Lower lobe of right lung (tissue), 2 donors: ENCODE measurements around the gene NOTCH4. TPM values are rescaled to one million over a fixed set of nuclear protein-coding genes. Genes with fewer than 3 reads are reported as not detected.

ENCODE experiments used
- ATAC-seq, 2 donors: fragments of 200-7000 bp; cut with Tn5 transposase; one replicate each; pipeline ENCODE4 v1.9.1; 2020 to 2022; ENCODE audit warnings: mild to moderate bottlenecking in 2 of 2, moderate library complexity in 2 of 2
- DNase-seq: peaks from one replicate; pipeline ENCODE4 v3.0.0-alpha.2; 2020
- H3K27ac ChIP-seq: fragments of 200-600 bp; one replicate; pipeline ENCODE4 v1.8.0; 2022
- H3K27me3 ChIP-seq: fragments of 200-600 bp; one replicate; pipeline ENCODE4 v1.8.0; 2022; ENCODE audit warnings: low read depth
- H3K36me3 ChIP-seq: fragments of 200-600 bp; one replicate; pipeline ENCODE4 v1.8.0; 2022; ENCODE audit warnings: mild to moderate bottlenecking
- H3K4me1 ChIP-seq: fragments of 200-600 bp; one replicate; pipeline ENCODE4 v1.8.0; 2022
- H3K4me3 ChIP-seq: fragments of 200-600 bp; one replicate; pipeline ENCODE4 v1.8.0; 2022; ENCODE audit warnings: mild to moderate bottlenecking
- H3K9me3 ChIP-seq: fragments of 200-600 bp; one replicate; pipeline ENCODE4 v1.8.0; 2022
- CTCF ChIP-seq: fragments of 200-600 bp; IDR thresholded peaks from one replicate; pipeline ENCODE4 v1.8.0; 2022; ENCODE audit warnings: antibody characterized with exemption, mild to moderate bottlenecking
- intact Hi-C: fragments of 100-400 bp; cut with DNase I; formaldehyde crosslinking; loops from one replicate; pipeline ENCODE4 v1.11.0; 2022
- total RNA-seq: library from RNA; stranded (reverse); fragmentation: NEBNext Ultra II Directional; extraction: Animal tissue kit (Norgen Biotek cat#: 25700); gene quantifications from one replicate; pipeline ENCODE4 v1.2.1, GENCODE V29; 2021
- donor health status: DM: no; HTN: yes; CAD: no; lungs with severe emphysema.

The NOTCH4 gene
- total RNA-seq, 1 donor from 2014 or later: 63.6 TPM

GRCh38 chr6:32167761-32168262 is 56.1 kb downstream of the NOTCH4 start:
- intact Hi-C loops: no loop called here
- Histone ChIP-seq H3K27ac (no peak overlapping the region), H3K9me3 (no peaks in the 10 kb centered on the region), H3K36me3 (peaks cover 53% of the 10 kb centered on the region), H3K27me3 (no peaks in the 10 kb centered on the region), H3K4me1 (no peaks in the 10 kb centered on the region), H3K4me3 (no peak overlapping the region)
- DNase-seq: no peak
- TF ChIP-seq CTCF: no peak
- ATAC-seq: no peak

- no peak for TF ChIP-seq CTCF
- Histone ChIP-seq H3K27ac (no peak overlapping the region), H3K4me3 (no peak overlapping the region), H3K4me1 (no peaks in the 10 kb centered on the region), H3K36me3 (peaks cover 53% of the 10 kb centered on the region), H3K27me3 (no peaks in the 10 kb centered on the region), H3K9me3 (no peaks in the 10 kb centered on the region)
- ATAC-seq (peak in 1 of 2 donors; percentile 8), DNase-seq (no peak)
- intact Hi-C loops: no loop called here
Measured at GRCh38 chr6:32167154-32167760, 56.6 kb downstream of the NOTCH4 start.

GRCh38 chr6:32166411-32167061 is 57.3 kb downstream of the NOTCH4 start:
- H3K27me3 ChIP-seq: no peaks in the 10 kb centered on the region
- H3K27ac ChIP-seq: no peak overlapping the region
- no peak overlapping the region for H3K4me3 ChIP-seq
- no peaks in the 10 kb centered on the region for H3K4me1 ChIP-seq
- H3K36me3 ChIP-seq: peaks cover 53% of the 10 kb centered on the region
- no peaks in the 10 kb centered on the region for H3K9me3 ChIP-seq
- intact Hi-C loops: no loop called here
- DNase-seq (no peak), ATAC-seq (peak in 1 of 2 donors; percentile 7)
- no peak for TF ChIP-seq CTCF

- DNase-seq: no peak
- Histone ChIP-seq H3K27ac (peak within 1 kb of the TSS; percentile 69), H3K27me3 (no peaks in the 10 kb centered on the region), H3K4me3 (no peak within 1 kb of the TSS), H3K9me3 (no peaks in the 10 kb centered on the region), H3K36me3 (peaks cover 36% of the 10 kb centered on the region), H3K4me1 (no peaks in the 10 kb centered on the region)
- ATAC-seq: no peak
- TF ChIP-seq CTCF: no peak
- intact Hi-C loops: no loop called here
Measured at GRCh38 chr6:32164295-32164694, 59.6 kb downstream of the NOTCH4 start, which contains the start of gene EGFL8. EGFL8 (plus strand) TSS chr6:32164595; CDS start chr6:32166166, 1,571 bp downstream.

- no peak for DNase-seq
- no peaks in the 10 kb centered on the region for H3K9me3 ChIP-seq
- TF ChIP-seq CTCF: no peak
- H3K27me3 ChIP-seq: no peaks in the 10 kb centered on the region
- no peak overlapping the region for H3K4me3 ChIP-seq
- no peaks in the 10 kb centered on the region for H3K4me1 ChIP-seq
- ATAC-seq: peak; percentile 4 to 22
- H3K27ac ChIP-seq: peak overlapping the region; percentile 69
- intact Hi-C loops: no loop called here
- peaks cover 35% of the 10 kb centered on the region for H3K36me3 ChIP-seq
Measured at GRCh38 chr6:32163559-32164258, 60.2 kb downstream of the NOTCH4 start.
